K562 (cell line): ENCODE data around the gene ART1. TPM values are rescaled to one million over a fixed set of nuclear protein-coding genes. Genes with fewer than 3 reads are reported as not detected.

Experiments
- ATAC-seq: fragments of 200-7000 bp; cut with Tn5 transposase; 3 replicates; pipeline ENCODE4 v1.9.1; 2020; ENCODE audit warnings: moderate library complexity
- BruUV-seq: library from RNA; stranded (reverse); fragments of 400-500 nt; replicated peaks from 2 replicates; lab custom pipeline; 2021; lab: Mats Ljungman, UMichigan
- CTCF ChIA-PET: fragments of 300-600 bp; formaldehyde crosslinking; extraction: SDS; loops from one replicate; lab custom pipeline; 2021; ENCODE audit warnings: low intra/inter-chr PET ratio; lab: Yijun Ruan, JAX
- POLR2A ChIA-PET: fragments of 300-600, 350-650 bp; sonication (Branson Sonifier 250); formaldehyde crosslinking; extraction: SDS; loops from one replicate; lab custom pipeline; 2021; ENCODE audit warnings: antibody characterized with exemption, inconsistent platforms; lab: Yijun Ruan, JAX
- DNase-seq, 4 experiments: peaks; one replicate each; pipeline versions ENCODE4 v3.0.0 to v3.0.0-alpha.2; 2011 to 2018; ENCODE audit warnings: low spot score in 3 of 4, mixed read lengths in 3 of 4; ENCODE audit errors: extremely low read depth in 1 of 4
- FAIRE-seq: peaks from 2 replicates; lab custom pipeline; 2011; peaks lifted over from hg19 to GRCh38; lab: Jason Lieb, UNC
- H2AFZ ChIP-seq: 2 replicates; pipeline ENCODE4 v1.6.0; 2011; ENCODE audit warnings: low read depth, low read length, control low read depth, inconsistent platforms
- H3K27ac ChIP-seq: fragments of 200-600 bp; 3 replicates; pipeline ENCODE4 v1.8.0; 2011; ENCODE audit warnings: low read depth, mild to moderate bottlenecking, control low read depth, inconsistent platforms, low read length, moderate library complexity, mixed read lengths; ENCODE audit errors: extremely low read depth
- H3K27me3 ChIP-seq, 2 experiments: fragments of 300-600 bp in 1 of 2; 2 replicates in 1 of 2; 3 replicates in 1 of 2; pipeline versions ENCODE4 v1.6.0 to v1.8.0; 2011; ENCODE audit warnings: inconsistent platforms in 2 of 2, low read length in 2 of 2, mild to moderate bottlenecking in 1 of 2, mixed read lengths in 1 of 2, moderate library complexity in 1 of 2; ENCODE audit not compliant: control insufficient read depth in 2 of 2, insufficient read depth in 2 of 2
- H3K36me3 ChIP-seq: fragments of 300-600 bp; 3 replicates; pipeline ENCODE4 v1.8.0; 2011; ENCODE audit warnings: mild to moderate bottlenecking, low read length, inconsistent platforms; ENCODE audit not compliant: control insufficient read depth, insufficient read depth
- H3K4me1 ChIP-seq, 2 experiments: fragments of 200-600 bp in 1 of 2; replicated peaks in 1 of 2; 2 replicates in 1 of 2; 3 replicates in 1 of 2; pipeline versions ENCODE4 v1.5.1 to v1.8.0; 2011; ENCODE audit warnings: inconsistent platforms in 2 of 2, low read length in 2 of 2, mild to moderate bottlenecking in 1 of 2, mixed read lengths in 1 of 2, moderate library complexity in 1 of 2; ENCODE audit not compliant: control insufficient read depth in 2 of 2, insufficient read depth in 2 of 2
- H3K4me2 ChIP-seq: 2 replicates; pipeline ENCODE4 v1.6.1; 2011; ENCODE audit warnings: low read length, control low read depth, inconsistent platforms, mixed read lengths; ENCODE audit not compliant: insufficient read depth
- H3K4me3 ChIP-seq: fragments of 200-600 bp; sonication (generic), shearing (Covaris generic); 2 replicates; pipeline ENCODE4 v1.5.1; 2016; ENCODE audit warnings: control low read depth, inconsistent platforms
- H3K79me2 ChIP-seq: fragments of 200-600 bp; 3 replicates; pipeline ENCODE4 v1.8.0; 2011; ENCODE audit warnings: low read length, inconsistent platforms; ENCODE audit not compliant: control insufficient read depth, insufficient read depth
- H3K9ac ChIP-seq, 2 experiments: 2 replicates each; pipeline versions ENCODE4 v1.6.0 to v1.6.1; 2011; ENCODE audit warnings: low read depth in 2 of 2, low read length in 2 of 2, control low read depth in 1 of 2, inconsistent platforms in 1 of 2, mild to moderate bottlenecking in 1 of 2, mixed read lengths in 1 of 2; ENCODE audit not compliant: insufficient read depth in 1 of 2
- H3K9me1 ChIP-seq: one replicate; pipeline ENCODE4 v1.6.0; 2011; ENCODE audit warnings: inconsistent platforms, mild to moderate bottlenecking, low read length, moderate library complexity; ENCODE audit not compliant: control insufficient read depth, insufficient read depth
- H3K9me3 ChIP-seq: replicated peaks from 2 replicates; pipeline ENCODE4 v1.5.1; 2011; ENCODE audit warnings: low read depth, low read length, inconsistent platforms; ENCODE audit not compliant: control insufficient read depth, insufficient read depth
- H4K20me1 ChIP-seq: replicated peaks from 2 replicates; pipeline ENCODE4 v1.6.1; 2011; ENCODE audit warnings: low read length, inconsistent platforms, mixed read lengths; ENCODE audit not compliant: control insufficient read depth, insufficient read depth
- BHLHE40 ChIP-seq: IDR thresholded peaks from 2 replicates; pipeline ENCODE4 v1.6.1; 2011; ENCODE audit warnings: low read length, improper control_type of control experiment
- GABPB2 ChIP-seq: fragments of 250-450 bp; sonication (Bioruptor Pico); conservative IDR thresholded peaks from 2 replicates; pipeline ENCODE4 v1.5.1; 2021; ENCODE audit warnings: mild to moderate bottlenecking
- KDM4B ChIP-seq, 2 experiments: fragments of 450-650 bp in 1 of 2; sonication (generic) in 1 of 2; IDR thresholded peaks; 2 replicates each; pipeline ENCODE4 v1.6.1; 2016 to 2017; ENCODE audit warnings: borderline replicate concordance in 2 of 2, antibody characterized with exemption in 1 of 2, low read depth in 1 of 2, mild to moderate bottlenecking in 1 of 2
- MBD2 ChIP-seq: sonication (generic); IDR thresholded peaks from 2 replicates; pipeline ENCODE4 v1.6.1; 2016; ENCODE audit warnings: low read depth, borderline replicate concordance
- NFRKB ChIP-seq: fragments of 450-650 bp; IDR thresholded peaks from 2 replicates; pipeline ENCODE4 v1.6.1; 2016; ENCODE audit warnings: low read depth
- PHTF2 ChIP-seq: fragments of 250-450 bp; sonication (Bioruptor Pico); IDR thresholded peaks from 2 replicates; pipeline ENCODE4 v1.5.0; 2021; ENCODE audit warnings: mild to moderate bottlenecking
- PPARD ChIP-seq: fragments of 250-450 bp; sonication (Bioruptor Pico); IDR thresholded peaks from 2 replicates; pipeline ENCODE4 v1.8.0; 2022; ENCODE audit warnings: inconsistent platforms, mild to moderate bottlenecking, moderate library complexity
- RBM15 ChIP-seq: fragments of 200-400 bp; formaldehyde crosslinking; IDR thresholded peaks from 2 replicates; pipeline ENCODE4 v1.6.1; 2018; ENCODE audit warnings: mild to moderate bottlenecking, low read length, moderate library complexity; ENCODE audit not compliant: insufficient read depth
- SMAD1 ChIP-seq: fragments of 150-350 bp; IDR thresholded peaks from 2 replicates; pipeline ENCODE4 v1.6.1; 2014; ENCODE audit warnings: low read length, low read depth; ENCODE audit not compliant: partially characterized antibody
- ZBTB43 ChIP-seq: sonication (generic); formaldehyde crosslinking; IDR thresholded peaks from 2 replicates; pipeline ENCODE4 v1.8.0; 2023; ENCODE audit warnings: mild to moderate bottlenecking, missing genetic modification reagents
- ZKSCAN1 ChIP-seq: fragments of 150-350 bp; IDR thresholded peaks from 2 replicates; pipeline ENCODE4 v1.6.1; 2016; ENCODE audit warnings: low read depth, low read length
- ZNF699 ChIP-seq: fragments of 250-450 bp; sonication (Bioruptor Pico); IDR thresholded peaks from 2 replicates; pipeline ENCODE4 v1.8.0; 2021; ENCODE audit warnings: mild to moderate bottlenecking, moderate library complexity; ENCODE audit not compliant: insufficient replicate concordance
- WGBS: fragments of 100-300 bp; shearing (Covaris generic); methylation state at CpG from one replicate; pipeline ENCODE4 v1.1.6; 2016; ENCODE audit warnings: low coverage, mixed read lengths; ENCODE audit not compliant: insufficient coverage; ENCODE audit errors: missing lambda C conversion rate; 5-methylcytosine and 5-hydroxymethylcytosine counted together
- in situ Hi-C: fragments of 300-500 bp; cut with MboI; formaldehyde crosslinking; loops from 4 replicates; pipeline ENCODE4 v1.15.0; 2018; ENCODE audit warnings: inconsistent platforms, mixed read lengths
- intact Hi-C: fragments of 100-400 bp; cut with micrococcal nuclease; formaldehyde crosslinking; loops from 2 replicates; pipeline ENCODE4 v1.14.2; 2022
- polyA plus RNA-seq, 8 experiments: library from polyadenylated mRNA; depleted of rRNA in 4 of 8; stranded (reverse) in 5 of 8; unstranded in 3 of 8; fragments of >200 nt; fragmentation: Nextera tagmentation in 2 of 8; fragmentation: Illumina TruSeq in 1 of 8; extraction: Ambion mirVana in 2 of 8; extraction: Trizol in 1 of 8; gene quantifications; 2 replicates each; pipeline versions ENCODE4 v1.2.1 to v1.2.3, GENCODE V29; 2011 to 2014; ENCODE audit warnings: inconsistent platforms in 1 of 8, missing spikeins in 1 of 8
- total RNA-seq, 7 experiments: library from RNA; depleted of rRNA in 6 of 7; stranded (reverse); fragments of >200 nt in 6 of 7; fragmentation: Illumina TruSeq in 2 of 7; extraction: Trizol in 2 of 7; gene quantifications; 2 replicates each; pipeline versions ENCODE4 v1.2.1 to v1.2.3, GENCODE V29; 2011 to 2021; ENCODE audit warnings: low replicate concordance in 1 of 7
- TF ChIP-seq, protein P1 (sequence below), 2 experiments: IDR thresholded peaks; 2 replicates each; pipeline ENCODE4 v1.6.1; 2011; ENCODE audit warnings: borderline replicate concordance in 1 of 2, control low read depth in 1 of 2, low read depth in 1 of 2, low read length in 1 of 2, mild to moderate bottlenecking in 1 of 2, mixed read lengths in 1 of 2, moderate library complexity in 1 of 2; ENCODE audit not compliant: insufficient read depth in 1 of 2, insufficient read length in 1 of 2, poor library complexity in 1 of 2, severe bottlenecking in 1 of 2; ENCODE audit errors: extremely low read depth in 1 of 2

ART1 gene
- total and polyA plus RNA-seq, 9 of the 15 experiments (the other 6 are each of a cell fraction or from before 2014, with no cell fraction given), result not detected

GRCh38 chr11:3700910-3701309 is 56.0 kb downstream of the ART1 start:
- H4K20me1 ChIP-seq, result no peaks in the 10 kb centered on the region
- FAIRE-seq, result no peak
- in situ Hi-C loops, result no loop called here
- H3K4me3 ChIP-seq, result no peak overlapping the region
- 29% methylated on average over 1 of the region's 2 CpGs for WGBS
- H3K4me1 ChIP-seq, result no peaks in the 10 kb centered on the region
- POLR2A ChIA-PET, result interaction anchor here (0.6 kb wide), 1 partner anchor 23 kb away, joined by 3 read pairs; no protein-coding TSS in a partner anchor
- H3K9ac ChIP-seq, result no peak overlapping the region
- no peak for TF ChIP-seq SMAD1
- peaks cover 94% of the 10 kb centered on the region for H3K36me3 ChIP-seq
- H3K27ac ChIP-seq, result no peak overlapping the region
- no peak for DNase-seq
- intact Hi-C loops, result no loop called here
- H3K4me2 ChIP-seq, result no peak overlapping the region
- CTCF ChIA-PET, result no interaction called here
- no TSS peak for BruUV-seq
- no peaks in the 10 kb centered on the region for H3K27me3 ChIP-seq
- no peaks in the 10 kb centered on the region for H3K9me3 ChIP-seq
- no peak overlapping the region for H2AFZ ChIP-seq
- no peaks in the 10 kb centered on the region for H3K79me2 ChIP-seq
- ATAC-seq, result no peak
- H3K9me1 ChIP-seq, result no peaks in the 10 kb centered on the region

DNA sequence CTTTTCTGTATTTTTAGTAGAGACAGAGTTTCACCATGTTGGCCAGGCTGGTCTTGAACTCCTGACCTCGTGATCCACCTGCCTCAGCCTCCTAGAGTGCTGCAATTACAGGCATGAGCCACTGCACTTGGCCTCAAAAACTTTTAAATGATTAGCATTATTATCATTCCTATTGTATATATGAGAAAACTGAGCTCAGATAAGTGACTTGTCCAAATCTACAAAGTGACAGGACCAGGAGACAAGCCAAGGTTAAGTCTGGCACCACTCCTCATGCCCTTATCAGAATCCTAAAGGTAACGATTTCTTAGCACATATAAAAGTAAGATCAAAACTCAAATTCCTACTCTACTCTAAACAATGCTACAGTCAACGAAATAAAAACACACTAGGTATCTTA is 58.5 kb downstream of the ART1 start:
- no peak for DNase-seq
- no peaks in the 10 kb centered on the region for H3K9me3 ChIP-seq
- no peaks in the 10 kb centered on the region for H3K79me2 ChIP-seq
- H3K9ac ChIP-seq, result no peak overlapping the region
- H4K20me1 ChIP-seq, result no peaks in the 10 kb centered on the region
- H3K27me3 ChIP-seq, result no peaks in the 10 kb centered on the region
- no peak overlapping the region for H3K4me2 ChIP-seq
- H2AFZ ChIP-seq, result no peak overlapping the region
- H3K4me1 ChIP-seq, result no peaks in the 10 kb centered on the region
- FAIRE-seq, result no peak
- H3K9me1 ChIP-seq, result no peaks in the 10 kb centered on the region
- CTCF ChIA-PET, result no interaction called here
- POLR2A ChIA-PET, result no interaction called here
- no TSS peak for BruUV-seq
- H3K36me3 ChIP-seq, result peaks cover 94% of the 10 kb centered on the region
- no peak for ATAC-seq
- in situ Hi-C loops, result no loop called here
- H3K27ac ChIP-seq, result no peak overlapping the region
- intact Hi-C loops, result no loop called here
- no peak overlapping the region for H3K4me3 ChIP-seq
- WGBS, result 89% methylated on average over 3 of the region's 3 CpGs
- no peak for TF ChIP-seq ZBTB43
- no peak for TF ChIP-seq BHLHE40
- TF ChIP-seq NFRKB, result no peak
- TF ChIP-seq PHTF2 (CRISPR knock-in tag), result no peak
- no peak for TF ChIP-seq ZNF699
- no peak for TF ChIP-seq GABPB2 (CRISPR knock-in tag)
- TF ChIP-seq RBM15, result no peak
- TF ChIP-seq, protein P1, sequence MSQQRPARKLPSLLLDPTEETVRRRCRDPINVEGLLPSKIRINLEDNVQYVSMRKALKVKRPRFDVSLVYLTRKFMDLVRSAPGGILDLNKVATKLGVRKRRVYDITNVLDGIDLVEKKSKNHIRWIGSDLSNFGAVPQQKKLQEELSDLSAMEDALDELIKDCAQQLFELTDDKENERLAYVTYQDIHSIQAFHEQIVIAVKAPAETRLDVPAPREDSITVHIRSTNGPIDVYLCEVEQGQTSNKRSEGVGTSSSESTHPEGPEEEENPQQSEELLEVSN (IDR thresholded peaks at IDR 0.05; ENCODE audit: borderline replicate concordance in 1 of 2, extremely low read depth in 1 of 2, insufficient read depth in 1 of 2, insufficient read length in 1 of 2, low read depth in 1 of 2, low read length in 1 of 2, poor library complexity in 1 of 2, severe bottlenecking in 1 of 2), result no peak
- TF ChIP-seq KDM4B (IDR thresholded peaks at IDR 0.05; ENCODE audit: borderline replicate concordance in 2 of 2, low read depth in 1 of 2), result no peak
- no peak for TF ChIP-seq ZKSCAN1
- no peak for TF ChIP-seq MBD2
- TF ChIP-seq PPARD (CRISPR knock-in tag), result no peak
